T-helper 2 cell treated with Interferon-gamma antibody and Interleukin-4, amounts not matched to agents 5 μg/mL and 100 μg/mL, for 36 hours (primary cell): ENCODE results near the gene SLC23A2.

Experiments used
- DNase-seq: peaks from one replicate; pipeline ENCODE4 v3.0.0; 2021; ENCODE audit warnings: low spot score
- H3K27ac Mint-ChIP-seq: one replicate; pipeline ENCODE4 v1.8.0; 2021; ENCODE audit warnings: mild to moderate bottlenecking, mixed read lengths
- H3K27me3 Mint-ChIP-seq: one replicate; pipeline ENCODE4 v1.8.0; 2021; ENCODE audit warnings: low read depth, mixed read lengths
- H3K36me3 Mint-ChIP-seq: one replicate; pipeline ENCODE4 v1.8.0; 2021; ENCODE audit warnings: low read depth, mixed read lengths
- H3K4me1 Mint-ChIP-seq: one replicate; pipeline ENCODE4 v1.8.0; 2021; ENCODE audit warnings: low read depth, mixed read lengths
- H3K4me3 Mint-ChIP-seq: one replicate; pipeline ENCODE4 v1.8.0; 2022; ENCODE audit warnings: mild to moderate bottlenecking, moderate library complexity, mixed read lengths
- H3K9me3 Mint-ChIP-seq: one replicate; pipeline ENCODE4 v1.8.0; 2021; ENCODE audit warnings: mixed read lengths

The SLC23A2 gene

DNA sequence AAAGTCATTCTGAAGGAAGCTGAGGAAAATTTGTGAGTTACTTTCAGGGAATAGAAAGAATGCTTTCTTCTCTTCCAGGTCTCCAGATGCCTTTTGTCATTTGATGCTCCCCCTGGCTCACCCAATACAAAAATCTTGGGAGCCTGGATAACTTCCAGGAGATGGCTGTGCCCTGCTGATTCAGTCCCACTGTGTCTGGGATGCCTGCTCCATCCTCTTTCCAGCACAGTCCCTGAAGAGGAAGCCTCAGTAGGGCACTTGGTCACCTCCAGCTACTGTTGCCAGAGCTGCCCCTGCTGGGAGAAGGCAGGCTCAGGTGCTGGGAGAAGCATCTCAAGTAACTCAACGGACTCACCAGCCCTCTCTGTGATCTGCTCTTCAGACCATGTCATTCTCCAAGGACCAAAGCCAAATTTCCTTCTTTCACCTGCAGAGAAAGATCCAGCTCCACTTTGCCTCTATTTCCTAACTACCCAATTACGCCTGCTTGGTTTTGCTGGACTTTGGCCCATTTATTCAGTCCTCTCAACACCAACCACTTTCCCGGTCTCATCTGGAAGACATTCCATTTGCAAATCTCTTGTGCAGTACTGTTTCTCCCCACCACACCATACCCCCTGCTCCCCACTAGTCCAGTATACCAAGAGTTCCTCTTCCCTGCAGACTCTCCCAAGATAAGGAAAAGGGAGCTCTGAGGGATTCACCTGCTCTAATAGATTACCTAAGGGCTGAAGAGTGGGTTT is 53.3 kb downstream of the SLC23A2 start:
- H3K4me3 Mint-ChIP-seq, result no peak overlapping the region
- peaks cover 13% of the 10 kb centered on the region for H3K36me3 Mint-ChIP-seq
- no peaks in the 10 kb centered on the region for H3K27me3 Mint-ChIP-seq
- H3K9me3 Mint-ChIP-seq, result peaks cover 4% of the 10 kb centered on the region
- no peak overlapping the region for H3K27ac Mint-ChIP-seq
- H3K4me1 Mint-ChIP-seq, result peaks cover 29% of the 10 kb centered on the region
- no peak for DNase-seq

DNA sequence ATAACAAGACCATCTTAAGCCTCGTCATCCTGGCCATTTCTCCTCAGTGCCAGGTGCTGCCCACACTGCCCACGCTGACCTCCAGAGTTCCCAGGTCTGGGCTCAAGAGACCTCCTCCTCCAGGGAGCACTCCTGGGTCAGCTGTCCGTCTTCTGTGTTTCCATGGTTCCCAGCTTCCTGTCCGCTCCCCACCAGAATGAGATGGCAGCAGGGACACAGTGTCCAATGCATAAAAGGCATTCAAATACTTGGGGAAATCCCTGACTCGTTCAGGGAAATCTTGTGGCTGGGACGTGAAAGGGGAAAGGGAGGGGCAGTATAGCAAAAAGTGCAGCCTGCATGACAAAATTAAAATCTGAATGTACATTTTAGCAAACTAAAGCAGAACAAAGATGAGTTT is 54.3 kb downstream of the SLC23A2 start:
- H3K9me3 Mint-ChIP-seq, result no peaks in the 10 kb centered on the region
- no peaks in the 10 kb centered on the region for H3K27me3 Mint-ChIP-seq
- no peak overlapping the region for H3K27ac Mint-ChIP-seq
- H3K4me1 Mint-ChIP-seq, result peaks cover 36% of the 10 kb centered on the region
- H3K4me3 Mint-ChIP-seq, result no peak overlapping the region
- peaks cover 8% of the 10 kb centered on the region for H3K36me3 Mint-ChIP-seq
- DNase-seq, result no peak

DNA sequence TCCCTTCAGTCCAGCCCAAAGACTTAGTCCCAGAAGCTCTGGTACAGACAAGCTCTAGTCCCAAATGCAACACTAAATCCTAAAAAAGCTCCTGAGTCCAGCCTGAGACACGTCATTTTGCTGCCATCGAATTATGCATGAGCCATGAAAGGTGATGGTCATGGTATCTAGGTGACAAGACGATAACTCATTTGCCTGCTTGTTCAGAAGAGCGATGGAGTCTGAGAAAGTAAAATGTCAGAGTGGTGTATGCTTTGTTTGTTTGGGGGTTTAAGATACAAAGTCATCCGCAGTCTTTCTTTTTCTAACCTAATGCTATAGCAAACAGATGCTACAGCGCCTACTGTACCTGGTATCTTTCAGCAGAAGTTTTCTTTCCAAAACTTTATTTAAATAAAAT is 54.7 kb downstream of the SLC23A2 start:
- no peak overlapping the region for H3K4me3 Mint-ChIP-seq
- peaks cover 39% of the 10 kb centered on the region for H3K4me1 Mint-ChIP-seq
- DNase-seq, result no peak
- no peaks in the 10 kb centered on the region for H3K27me3 Mint-ChIP-seq
- H3K27ac Mint-ChIP-seq, result no peak overlapping the region
- peaks cover 8% of the 10 kb centered on the region for H3K36me3 Mint-ChIP-seq
- no peaks in the 10 kb centered on the region for H3K9me3 Mint-ChIP-seq

DNA sequence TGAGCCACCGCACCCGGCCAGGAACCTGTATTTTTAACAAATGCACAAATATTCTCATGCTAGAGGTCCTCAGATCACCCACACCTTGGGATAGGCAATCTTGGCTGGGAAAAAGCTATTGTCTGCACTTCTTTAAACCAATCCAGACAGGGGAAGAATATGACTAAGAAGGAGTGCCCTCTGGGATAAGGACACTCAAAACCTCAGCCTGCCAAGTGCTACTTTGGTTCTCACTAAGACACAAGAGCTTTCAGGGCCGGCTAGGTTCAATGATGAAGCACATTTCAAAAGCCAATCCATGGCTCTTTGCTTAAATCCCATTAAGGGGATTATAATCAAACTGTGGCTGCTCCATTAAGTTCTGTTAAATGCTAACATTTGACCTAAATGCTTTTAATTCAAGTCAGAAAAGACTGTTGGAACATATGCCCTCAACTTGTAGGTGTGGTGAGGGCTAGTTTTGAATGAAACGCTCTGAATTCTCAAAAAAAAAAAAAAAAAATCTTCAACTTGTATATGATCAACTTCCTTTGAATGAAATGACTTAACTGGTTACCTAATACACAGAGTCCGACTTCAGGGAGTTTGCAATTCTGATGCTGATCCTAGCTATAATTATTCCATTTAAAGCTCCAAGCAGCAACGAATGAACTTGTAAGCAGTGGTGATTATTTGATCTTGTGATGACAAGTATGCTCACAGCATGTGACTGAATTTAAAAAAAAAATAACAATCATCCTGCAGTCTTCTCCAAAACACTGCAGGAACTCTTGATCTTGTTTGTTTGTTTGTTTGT is 56.6 kb downstream of the SLC23A2 start:
- Mint-ChIP-seq H3K9me3 (no peaks in the 10 kb centered on the region), H3K4me3 (no peak overlapping the region), H3K27me3 (no peaks in the 10 kb centered on the region), H3K4me1 (peaks cover 29% of the 10 kb centered on the region), H3K36me3 (peaks cover 1% of the 10 kb centered on the region), H3K27ac (no peak overlapping the region)
- no peak for DNase-seq

DNA sequence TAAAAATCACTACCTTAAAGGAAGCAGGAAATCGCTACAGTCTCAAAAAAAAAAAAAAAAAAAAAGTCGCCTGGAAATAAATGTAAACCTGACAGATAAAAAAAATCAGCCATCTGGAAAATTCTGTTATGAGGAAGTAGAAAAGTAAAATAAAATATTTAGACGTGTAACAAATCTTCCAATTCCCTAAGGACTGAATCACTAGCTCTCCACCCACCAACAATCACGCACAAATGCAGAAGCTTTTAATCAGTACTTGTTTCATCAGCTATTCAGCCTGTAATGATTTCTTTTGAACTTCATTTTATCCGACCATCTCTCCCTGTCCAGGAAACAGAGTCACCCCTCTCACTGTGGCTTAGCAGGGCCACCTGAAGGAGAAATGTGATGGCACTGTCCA is 59.0 kb downstream of the SLC23A2 start:
- Mint-ChIP-seq H3K27me3 (no peaks in the 10 kb centered on the region), H3K4me3 (no peak overlapping the region), H3K36me3 (peaks cover 1% of the 10 kb centered on the region), H3K27ac (no peak overlapping the region), H3K4me1 (peaks cover 16% of the 10 kb centered on the region), H3K9me3 (no peaks in the 10 kb centered on the region)
- no peak for DNase-seq

DNA sequence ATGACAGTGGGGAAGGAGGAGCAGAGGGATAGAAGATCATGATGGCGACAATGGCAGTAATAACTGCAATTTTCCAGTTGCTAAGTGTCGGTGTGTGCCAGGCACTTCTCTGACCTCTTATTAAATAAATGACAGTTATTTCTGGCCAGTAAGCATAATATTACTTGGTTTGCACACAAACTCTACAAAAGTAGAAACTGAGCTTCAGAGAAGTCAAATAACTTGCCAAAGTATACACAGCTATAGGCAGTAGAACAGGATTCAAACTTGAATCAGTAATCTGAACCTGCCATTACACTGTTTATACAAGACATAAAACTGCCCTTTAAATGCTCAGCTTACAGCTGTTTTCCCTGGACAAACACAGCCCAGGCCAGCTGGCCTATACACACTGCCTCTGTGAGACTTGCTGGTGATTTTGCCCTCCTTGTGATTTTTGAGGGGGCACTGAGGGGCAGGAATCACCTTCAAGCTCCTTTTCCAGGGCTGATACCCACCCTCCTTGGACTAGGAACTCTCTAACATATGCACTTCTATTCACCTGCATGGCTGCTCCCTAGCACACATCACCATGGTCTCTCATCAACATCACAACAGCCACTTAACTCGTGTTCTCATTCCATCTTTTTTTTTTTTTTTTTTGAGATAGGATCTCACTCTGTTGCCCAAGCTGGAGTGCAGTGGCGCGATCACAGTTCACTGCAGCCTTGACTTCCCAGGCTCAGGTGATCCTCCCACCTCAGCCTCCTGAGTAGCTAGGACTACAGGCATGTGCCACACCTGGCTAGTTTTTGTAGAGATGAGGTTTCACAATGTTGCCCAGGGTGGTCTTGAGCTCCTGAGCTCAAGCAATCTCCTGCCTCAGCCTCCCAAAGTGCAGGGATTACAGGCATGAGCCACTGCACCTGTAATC is 63.6 kb downstream of the SLC23A2 start:
- H3K36me3 Mint-ChIP-seq, result peaks cover 1% of the 10 kb centered on the region
- no peak overlapping the region for H3K27ac Mint-ChIP-seq
- H3K9me3 Mint-ChIP-seq, result no peaks in the 10 kb centered on the region
- no peak for DNase-seq
- H3K27me3 Mint-ChIP-seq, result no peaks in the 10 kb centered on the region
- peaks cover 10% of the 10 kb centered on the region for H3K4me1 Mint-ChIP-seq
- H3K4me3 Mint-ChIP-seq, result no peak overlapping the region

DNA sequence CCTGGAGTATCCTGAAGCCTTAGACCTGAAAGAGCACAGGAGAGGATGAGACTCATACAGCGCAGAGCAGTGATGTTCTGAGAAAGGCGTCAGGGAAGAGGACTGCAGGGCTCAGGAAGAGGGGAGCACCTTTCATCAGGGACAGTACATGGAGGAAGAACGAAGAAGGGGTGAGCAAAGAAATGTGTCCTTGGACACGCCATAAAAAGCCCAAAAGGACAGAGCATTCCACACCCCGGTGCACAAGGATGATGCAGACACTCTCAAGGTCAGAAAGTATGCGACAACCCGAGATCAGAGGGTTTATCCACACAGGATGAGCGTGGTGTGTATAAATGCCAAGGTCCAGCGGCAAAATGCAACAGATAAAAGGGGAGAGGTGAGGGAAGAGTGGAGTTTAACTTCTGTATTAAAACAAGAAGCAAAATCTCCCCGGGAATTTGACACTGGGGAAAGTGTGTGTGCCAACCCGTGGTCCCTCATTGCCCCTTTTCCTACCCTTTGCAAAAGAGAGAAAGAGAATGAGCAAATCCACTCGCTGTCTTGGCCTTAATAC is 64.4 kb downstream of the SLC23A2 start:
- Mint-ChIP-seq H3K36me3 (peaks cover 2% of the 10 kb centered on the region), H3K27me3 (no peaks in the 10 kb centered on the region), H3K27ac (no peak overlapping the region), H3K4me3 (no peak overlapping the region), H3K9me3 (no peaks in the 10 kb centered on the region), H3K4me1 (peaks cover 3% of the 10 kb centered on the region)
- no peak for DNase-seq

DNA sequence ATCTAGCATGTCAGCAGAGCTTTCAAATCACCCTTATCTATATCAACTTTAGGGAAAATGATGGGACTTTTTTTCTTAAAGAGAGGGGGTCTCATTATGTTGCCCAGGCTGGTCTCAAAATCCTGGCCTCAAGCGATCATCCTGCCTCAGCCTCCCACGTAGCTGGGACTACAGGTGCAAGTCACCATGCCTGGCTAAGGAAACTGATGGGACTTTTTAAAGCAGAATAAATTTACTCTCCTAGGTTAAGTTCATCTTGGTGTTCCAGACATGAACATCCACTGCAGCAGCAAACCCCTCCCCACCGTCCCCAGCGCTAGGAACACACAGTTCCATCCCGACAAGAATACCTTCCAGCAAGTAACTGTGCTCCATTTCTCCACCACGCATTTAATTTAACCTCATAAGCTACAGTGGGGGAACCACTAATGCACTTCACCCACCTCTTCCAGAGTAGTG is 64.9 kb downstream of the SLC23A2 start:
- Mint-ChIP-seq H3K27me3 (no peaks in the 10 kb centered on the region), H3K27ac (no peak overlapping the region), H3K4me3 (no peak overlapping the region), H3K4me1 (peaks cover 2% of the 10 kb centered on the region), H3K9me3 (no peaks in the 10 kb centered on the region), H3K36me3 (peaks cover 3% of the 10 kb centered on the region)
- no peak for DNase-seq

DNA sequence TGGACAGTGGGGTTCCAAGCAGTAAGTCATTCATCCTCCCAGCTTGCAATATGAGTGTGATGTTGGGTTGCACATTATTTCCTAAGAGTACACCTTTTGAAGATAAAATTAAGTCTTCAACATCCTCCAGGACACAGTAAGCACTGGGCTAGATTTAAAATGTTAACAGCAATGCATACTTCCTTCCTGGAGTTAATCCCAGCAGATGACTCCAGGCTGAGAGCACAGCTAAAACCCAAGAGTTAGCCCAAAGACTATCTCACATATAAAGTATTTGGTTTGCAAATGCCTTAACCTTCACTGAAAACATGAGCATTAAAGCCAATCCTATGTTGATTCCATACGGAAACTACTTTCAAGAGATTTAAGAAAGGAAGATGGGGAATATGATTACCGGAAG is 69.2 kb downstream of the SLC23A2 start:
- peaks cover 9% of the 10 kb centered on the region for H3K4me1 Mint-ChIP-seq
- peaks cover 13% of the 10 kb centered on the region for H3K36me3 Mint-ChIP-seq
- no peak overlapping the region for H3K27ac Mint-ChIP-seq
- no peak overlapping the region for H3K4me3 Mint-ChIP-seq
- no peak for DNase-seq
- H3K27me3 Mint-ChIP-seq, result no peaks in the 10 kb centered on the region
- no peaks in the 10 kb centered on the region for H3K9me3 Mint-ChIP-seq

DNA sequence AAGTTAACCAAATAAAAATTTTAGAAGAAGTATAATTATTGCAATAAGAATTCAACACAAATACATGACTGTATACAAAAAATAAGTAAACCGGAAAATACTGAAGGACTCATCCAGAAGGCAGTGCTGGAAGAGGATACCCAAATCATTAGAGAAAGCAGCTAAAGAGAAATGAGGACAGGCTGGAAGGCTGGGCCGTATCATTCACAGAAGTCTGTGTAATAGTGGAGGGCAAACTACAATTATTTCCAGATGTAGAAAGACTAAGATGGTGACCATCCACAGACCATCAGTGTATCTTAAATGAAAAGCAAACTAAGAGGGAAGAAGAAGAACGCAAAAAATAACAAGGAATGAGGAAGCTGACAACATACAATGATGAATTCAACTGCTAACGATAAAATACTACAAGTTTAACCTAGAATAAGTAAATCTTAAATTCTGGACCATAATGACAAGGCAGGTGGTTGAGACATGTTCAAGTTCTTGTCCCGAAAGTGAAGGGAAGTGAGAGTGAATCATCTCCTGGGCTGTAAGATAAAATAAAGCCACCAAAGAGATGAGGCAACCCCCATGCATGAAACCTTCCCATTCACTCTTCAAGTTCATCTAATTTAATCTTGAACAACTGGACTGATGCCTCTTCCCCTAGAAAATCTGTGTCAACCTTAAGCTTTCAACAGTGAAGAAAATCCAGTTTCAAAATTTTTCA is 71.5 kb downstream of the SLC23A2 start:
- Mint-ChIP-seq H3K36me3 (peaks cover 15% of the 10 kb centered on the region), H3K27ac (no peak overlapping the region), H3K9me3 (no peaks in the 10 kb centered on the region), H3K4me3 (no peak overlapping the region), H3K27me3 (no peaks in the 10 kb centered on the region), H3K4me1 (peaks cover 16% of the 10 kb centered on the region)
- DNase-seq, result no peak

DNA sequence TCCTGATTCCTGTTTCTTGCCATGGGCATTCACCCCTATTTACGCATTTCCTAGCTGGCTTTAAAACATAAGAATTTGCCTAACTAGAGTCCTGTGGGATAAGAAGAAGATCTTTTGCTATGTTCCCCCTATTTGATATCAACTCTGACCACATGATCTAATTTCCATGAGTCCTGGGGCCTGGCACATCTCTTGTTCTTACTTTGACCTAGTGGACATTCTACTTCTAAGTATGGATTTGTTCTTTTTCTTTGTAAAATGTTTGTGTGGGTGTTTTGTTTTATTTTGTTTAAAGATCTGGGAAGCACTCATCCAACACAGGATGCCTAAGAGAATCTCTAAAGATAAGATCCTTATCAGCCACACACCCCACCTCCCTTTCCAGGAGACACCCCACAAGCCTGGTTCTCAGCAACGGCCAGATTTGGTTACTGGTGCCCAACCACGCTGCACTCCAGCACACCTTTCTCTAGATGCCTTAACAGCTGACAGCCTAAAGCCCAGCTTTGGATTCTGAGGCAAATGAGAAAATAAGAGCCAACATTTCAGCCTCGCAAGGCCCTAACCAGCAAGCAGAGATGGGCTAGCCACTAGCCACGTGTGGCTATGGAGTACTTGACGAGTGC is 74.7 kb downstream of the SLC23A2 start:
- H3K27ac Mint-ChIP-seq, result no peak overlapping the region
- H3K9me3 Mint-ChIP-seq, result no peaks in the 10 kb centered on the region
- peaks cover 16% of the 10 kb centered on the region for H3K4me1 Mint-ChIP-seq
- H3K27me3 Mint-ChIP-seq, result no peaks in the 10 kb centered on the region
- peaks cover 15% of the 10 kb centered on the region for H3K36me3 Mint-ChIP-seq
- DNase-seq, result no peak
- H3K4me3 Mint-ChIP-seq, result no peak overlapping the region

DNA sequence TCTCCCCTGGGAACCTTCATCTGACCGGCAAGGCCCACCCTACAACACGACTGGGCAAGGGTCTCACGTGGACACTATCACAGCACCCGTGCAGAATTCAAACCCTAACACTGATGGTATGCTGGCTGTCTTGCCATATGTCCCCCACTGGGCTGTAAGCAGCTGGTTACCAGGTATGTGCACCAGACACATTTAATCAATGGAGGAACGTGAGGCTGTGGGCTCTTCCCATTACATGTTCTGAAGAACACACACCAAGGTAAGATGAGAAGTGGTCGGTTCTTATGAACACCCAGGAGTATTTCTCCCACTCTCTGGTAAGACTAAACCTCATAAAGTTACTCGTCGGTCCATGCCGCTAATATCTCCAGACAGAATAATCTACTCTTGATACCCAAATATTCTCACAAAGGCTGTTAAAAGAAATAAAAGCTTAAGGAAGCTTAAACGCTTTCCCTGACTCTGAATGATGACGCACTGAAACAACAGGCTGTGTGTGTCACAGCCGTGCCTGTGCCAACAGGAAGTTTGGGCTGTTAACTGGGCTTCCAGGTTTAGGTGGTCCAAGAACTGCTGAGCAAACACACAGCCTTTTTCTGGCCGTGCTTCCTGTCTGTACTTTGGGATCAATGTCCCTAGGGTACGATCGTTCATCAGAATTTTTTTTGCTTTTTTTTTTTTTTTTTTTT is 75.3 kb downstream of the SLC23A2 start:
- Mint-ChIP-seq H3K4me1 (peaks cover 16% of the 10 kb centered on the region), H3K4me3 (no peak overlapping the region)

More for the DNA sequence above, 75.3 kb downstream of the SLC23A2 start:
- H3K27ac Mint-ChIP-seq, result no peak overlapping the region
- no peaks in the 10 kb centered on the region for H3K27me3 Mint-ChIP-seq
- no peaks in the 10 kb centered on the region for H3K9me3 Mint-ChIP-seq
- DNase-seq, result no peak
- peaks cover 15% of the 10 kb centered on the region for H3K36me3 Mint-ChIP-seq
